GM10266 (cell line): ENCODE results near the gene CD44.

Experiments used
- DNase-seq: peaks from one replicate; pipeline ENCODE4 v3.0.0; 2012; ENCODE audit errors: extremely low spot score
- CTCF ChIP-seq: IDR thresholded peaks from 2 replicates; pipeline ENCODE4 v1.5.1; 2012; ENCODE audit warnings: mild to moderate bottlenecking, low read depth; ENCODE audit not compliant: control insufficient read depth, insufficient read depth; ENCODE audit errors: missing control alignments

The CD44 gene

GRCh38 chr11:35271031-35271430 is 132.1 kb downstream of the CD44 start:
- no peak for TF ChIP-seq CTCF
- no peak for DNase-seq

DNA sequence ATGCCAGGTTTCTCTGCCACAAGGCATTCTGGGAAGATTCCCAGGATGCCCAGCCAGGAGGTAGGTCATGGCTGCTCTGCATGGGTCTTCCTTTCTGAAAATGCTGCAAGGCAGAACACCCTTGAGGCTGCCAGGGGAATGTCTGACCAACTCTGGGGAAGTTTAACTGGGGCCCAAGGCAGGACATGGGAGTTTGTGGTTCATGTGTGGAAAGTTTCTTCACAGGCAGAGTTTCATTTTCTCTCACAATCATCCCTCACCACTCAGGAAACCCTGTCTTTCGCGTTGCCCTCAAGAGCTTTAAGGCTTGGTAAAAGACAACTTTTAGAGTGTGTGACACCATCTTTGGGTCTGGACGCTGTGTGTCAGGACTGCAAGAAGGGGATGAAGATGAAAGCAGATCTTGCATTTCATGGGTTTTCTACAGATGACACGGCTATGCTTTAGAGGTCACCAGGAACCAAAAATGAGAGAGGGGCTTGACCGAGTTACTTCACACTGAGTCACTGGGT is 133.5 kb downstream of the CD44 start:
- TF ChIP-seq CTCF = no peak
- DNase-seq = peak; percentile 66

GRCh38 chr11:35274909-35275785 is 136.2 kb downstream of the CD44 start:
- no peak for TF ChIP-seq CTCF
- no peak for DNase-seq

- no peak for TF ChIP-seq CTCF
- DNase-seq = no peak
Observed at GRCh38 chr11:35275786-35276170, 136.8 kb downstream of the CD44 start.

DNA sequence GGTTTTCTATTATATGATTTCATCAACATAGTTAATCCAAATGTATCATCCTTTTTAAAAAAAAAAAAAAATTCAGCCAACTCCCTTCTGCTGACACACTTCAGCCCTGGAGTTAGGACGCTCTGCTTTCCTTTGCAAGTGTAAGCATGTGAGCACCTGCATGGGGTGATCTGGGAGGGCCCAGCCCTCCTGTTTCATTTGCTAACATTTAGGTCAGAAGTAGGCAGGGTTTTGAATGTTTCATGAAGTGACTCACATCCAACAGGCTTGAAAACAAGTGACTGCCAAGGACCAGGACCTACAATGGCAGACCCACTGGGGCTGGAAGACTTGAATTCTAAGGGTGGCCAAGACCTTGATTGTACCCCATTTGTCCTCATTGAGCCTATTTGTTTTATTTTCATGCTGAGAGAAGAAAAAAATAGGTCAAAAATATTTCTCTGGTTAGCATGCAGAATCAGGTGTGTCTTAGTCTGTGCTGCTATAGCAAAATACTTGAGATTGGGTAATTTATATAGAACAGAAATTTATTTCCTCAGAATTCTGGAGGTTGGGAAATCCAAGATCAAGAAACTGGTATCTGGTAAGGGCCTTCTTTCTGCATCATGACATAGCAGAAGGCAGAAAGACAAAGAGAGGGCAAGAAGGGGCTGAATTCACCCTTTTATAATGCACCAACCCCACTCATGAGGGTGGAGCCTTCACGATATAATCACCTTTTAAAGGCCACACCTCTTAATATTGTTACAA is 137.6 kb downstream of the CD44 start:
- no peak for TF ChIP-seq CTCF
- no peak for DNase-seq

DNA sequence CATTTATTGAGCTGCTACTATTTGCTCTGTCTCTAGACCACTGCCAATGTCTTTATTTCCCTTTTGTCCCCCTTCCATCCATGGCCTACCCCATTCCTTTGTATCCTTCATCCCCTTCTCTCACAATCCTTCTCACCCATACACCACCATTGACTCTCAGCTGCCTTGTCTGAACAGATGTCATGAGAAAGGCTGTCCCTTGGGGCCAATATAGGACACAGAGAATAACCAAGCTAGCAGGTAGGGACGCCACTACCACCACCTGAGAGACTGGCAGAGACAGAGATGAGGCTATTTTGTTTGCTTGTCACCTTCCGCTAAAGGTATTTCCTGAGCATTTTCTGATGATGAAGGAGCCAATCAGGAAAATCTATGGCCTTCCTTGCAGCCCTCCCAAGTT is 138.9 kb downstream of the CD44 start:
- DNase-seq = no peak
- TF ChIP-seq CTCF = no peak
